NCI-H2107 treated with DMSO at 0.1 percent for 48 hours (cell line): ENCODE results near the gene CACNA1C.

Source experiments
- DNase-seq: peaks from one replicate; lab custom pipeline; 2025; ENCODE audit not compliant: unreplicated experiment; lab: John Stamatoyannopoulos, UW

Gene CACNA1C

GRCh38 chr12:2382370-2383155 lies 329.8 kb downstream of the CACNA1C start:
- DNase-seq = no peak

- no peak for DNase-seq
Measured at GRCh38 chr12:2383325-2384028, 330.7 kb downstream of the CACNA1C start.

- DNase-seq = no peak
Measured at GRCh38 chr12:2384029-2384386, 331.2 kb downstream of the CACNA1C start.

- no peak for DNase-seq
Measured at GRCh38 chr12:2384533-2385351, 332.0 kb downstream of the CACNA1C start.

- DNase-seq = no peak
Measured at GRCh38 chr12:2385529-2385928, 332.7 kb downstream of the CACNA1C start.

GRCh38 chr12:2386566-2386965 lies 333.8 kb downstream of the CACNA1C start:
- DNase-seq = no peak

GRCh38 chr12:2387103-2387834 lies 334.5 kb downstream of the CACNA1C start:
- no peak for DNase-seq

GRCh38 chr12:2389079-2389790 lies 336.4 kb downstream of the CACNA1C start:
- no peak for DNase-seq

- no peak for DNase-seq
Measured at GRCh38 chr12:2390133-2390532, 337.3 kb downstream of the CACNA1C start.

GRCh38 chr12:2390850-2391390 lies 338.1 kb downstream of the CACNA1C start:
- no peak for DNase-seq

GRCh38 chr12:2391740-2392331 lies 339.0 kb downstream of the CACNA1C start:
- DNase-seq = no peak

- no peak for DNase-seq
Measured at GRCh38 chr12:2393016-2393415, 340.2 kb downstream of the CACNA1C start.

- no peak for DNase-seq
Measured at GRCh38 chr12:2393996-2394395, 341.2 kb downstream of the CACNA1C start.

GRCh38 chr12:2395354-2395977 lies 342.7 kb downstream of the CACNA1C start:
- peak; percentile 21 for DNase-seq

GRCh38 chr12:2396448-2396871 lies 343.7 kb downstream of the CACNA1C start:
- no peak for DNase-seq

GRCh38 chr12:2397356-2398045 lies 344.7 kb downstream of the CACNA1C start:
- DNase-seq = no peak

- no peak for DNase-seq
Measured at GRCh38 chr12:2401040-2401439, 348.3 kb downstream of the CACNA1C start.

- DNase-seq = no peak
Measured at GRCh38 chr12:2402073-2402579, 349.3 kb downstream of the CACNA1C start.
